Measurements from ENCODE around the gene FRMD4A.

Gene FRMD4A

DNA sequence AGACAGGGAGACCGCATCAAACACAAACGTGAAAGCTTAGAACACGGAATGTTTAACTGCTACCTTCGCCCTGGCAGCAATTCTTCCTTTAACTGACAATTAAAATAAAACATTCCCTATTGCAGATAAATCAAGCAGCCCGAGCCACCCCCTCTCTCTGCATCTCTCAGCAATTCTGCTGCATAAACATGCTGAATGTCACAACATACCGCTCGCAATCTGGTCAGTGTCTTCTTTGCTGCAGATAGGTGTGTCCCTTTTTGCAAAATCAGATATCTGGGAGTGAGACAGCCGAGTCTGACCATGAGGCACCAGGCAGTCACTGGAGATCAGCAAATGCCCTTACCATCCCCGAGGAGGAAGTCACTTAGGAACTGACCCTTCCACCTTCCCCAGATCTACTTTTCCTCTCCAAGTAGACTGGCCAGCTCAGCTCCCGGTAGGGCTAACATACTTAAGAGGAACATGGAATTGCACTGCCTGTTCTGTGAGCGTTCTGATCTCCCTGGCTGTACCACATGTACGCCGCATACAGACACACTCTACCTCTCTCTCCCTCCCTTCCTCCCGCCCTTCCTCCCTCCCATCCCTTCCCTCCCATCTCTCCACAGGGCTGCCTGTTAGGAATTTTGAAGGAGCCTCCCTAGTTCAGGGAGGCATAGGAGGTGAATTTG lies at the start of gene FRMD4A:
Gene FRMD4A (minus strand): TSS at position 537 of the 674 bp plus-strand sequence.
- Histone ChIP-seq H3K4me3 (ENCODE audit: low read length) (no peak within 1 kb of the TSS), H3K27ac (ENCODE audit: low read depth, low read length) (no peak within 1 kb of the TSS), H3K36me3 (ENCODE audit: control insufficient read depth, low read length) (no peaks in the 10 kb centered on the region), H3K4me2 (ENCODE audit: low read length) (no peak within 1 kb of the TSS), H3K4me1 (ENCODE audit: control insufficient read depth, low read length) (no peaks in the 10 kb centered on the region), H3F3A (ENCODE audit: control insufficient read depth, insufficient read depth) (no peaks in the 10 kb centered on the region), H3K9me3 (ENCODE audit: control insufficient read depth, insufficient read depth, low read length) (no peaks in the 10 kb centered on the region), H3K9me2 (replicated peaks; ENCODE audit: control insufficient read depth, low read length) (no peaks in the 10 kb centered on the region), H4K20me1 (ENCODE audit: control insufficient read depth, insufficient read depth, low read depth, low read length) (no peaks in the 10 kb centered on the region), H3K27me3 (ENCODE audit: control insufficient read depth, low read length) (peaks cover 32% of the 10 kb centered on the region), H3K79me2 (ENCODE audit: control insufficient read depth, low read length) (no peaks in the 10 kb centered on the region)
- TF ChIP-seq EZH2phosphoT487 (IDR thresholded peaks at IDR 0.05; ENCODE audit: borderline replicate concordance, low read length), result no peak

DNA sequence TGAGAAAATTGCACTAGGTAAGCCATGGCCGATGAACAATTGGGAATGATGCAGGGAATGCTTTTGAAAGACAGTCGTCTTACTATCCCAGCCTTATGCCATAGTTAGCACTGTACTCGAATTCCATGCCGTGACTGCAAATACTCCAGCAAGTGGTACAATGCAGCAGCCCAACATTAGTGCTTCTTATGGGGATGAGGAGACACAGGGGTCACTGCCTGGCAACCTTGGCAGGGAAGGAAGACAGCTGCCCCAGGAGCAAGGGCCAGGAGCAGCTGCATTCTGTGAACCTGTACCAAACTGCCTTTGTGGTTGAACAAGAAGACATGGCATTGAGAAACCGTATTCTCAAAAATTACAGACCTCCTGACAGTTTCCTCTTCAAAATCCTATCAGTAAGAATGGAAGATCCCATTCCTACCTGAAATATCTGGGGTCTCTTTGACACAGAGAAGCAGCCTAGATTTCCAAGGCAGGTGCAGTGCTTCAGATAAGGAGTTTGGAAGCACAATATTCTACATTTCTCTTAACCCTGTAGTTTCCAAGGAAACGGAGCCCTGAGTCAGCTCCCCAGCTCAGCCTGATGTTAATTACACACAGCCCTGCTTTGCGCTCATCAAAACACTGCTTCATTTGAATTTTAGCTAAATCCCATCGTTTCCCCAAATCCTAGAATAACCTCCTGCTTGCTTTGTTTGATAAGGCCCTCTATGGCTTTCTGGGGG lies 49.0 kb upstream of the FRMD4A start:
- no peaks in the 10 kb centered on the region for H3F3A ChIP-seq (ENCODE audit: control insufficient read depth, insufficient read depth)

DNA sequence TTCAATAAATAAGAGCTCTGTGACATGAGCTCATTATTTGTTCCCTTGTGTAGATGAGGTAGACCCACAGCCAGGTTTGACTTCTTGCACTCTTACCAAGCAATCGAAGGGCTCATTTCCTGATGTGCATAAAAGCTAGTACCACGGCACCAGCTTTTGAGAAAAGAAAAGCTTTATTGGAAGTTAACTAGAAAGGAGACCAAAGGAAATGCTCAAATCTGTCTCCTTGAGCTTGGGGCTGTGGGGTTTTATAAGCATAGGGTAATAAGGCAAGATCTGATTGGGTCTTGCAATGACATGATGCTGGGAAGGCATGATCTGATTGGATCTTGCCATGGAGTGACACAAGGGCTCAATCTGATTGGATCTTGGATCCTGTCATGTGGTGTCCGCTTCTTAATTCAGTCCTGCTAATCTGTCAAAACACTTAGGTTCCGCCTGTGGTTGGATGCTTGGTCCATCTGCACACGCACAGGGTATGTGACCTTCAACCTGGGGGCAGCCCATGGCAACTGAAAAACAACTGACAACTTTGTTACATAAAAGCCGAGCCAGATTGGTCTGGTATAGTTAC lies 47.8 kb upstream of the FRMD4A start:
- H3K27ac ChIP-seq (ENCODE audit: low read depth, low read length), result no peak overlapping the region
- no peaks in the 10 kb centered on the region for H4K20me1 ChIP-seq (ENCODE audit: control insufficient read depth, insufficient read depth, low read depth, low read length)
- H3K27me3 ChIP-seq (ENCODE audit: control insufficient read depth, low read length), result peaks cover 19% of the 10 kb centered on the region
- H3F3A ChIP-seq (ENCODE audit: control insufficient read depth, insufficient read depth), result no peaks in the 10 kb centered on the region
- no peaks in the 10 kb centered on the region for H3K79me2 ChIP-seq (ENCODE audit: control insufficient read depth, low read length)
- H3K36me3 ChIP-seq (ENCODE audit: control insufficient read depth, low read length), result no peaks in the 10 kb centered on the region
- no peaks in the 10 kb centered on the region for H3K4me1 ChIP-seq (ENCODE audit: control insufficient read depth, low read length)
- TF ChIP-seq EZH2phosphoT487 (IDR thresholded peaks at IDR 0.05; ENCODE audit: borderline replicate concordance, low read length), result no peak
- TF ChIP-seq, protein P1, sequence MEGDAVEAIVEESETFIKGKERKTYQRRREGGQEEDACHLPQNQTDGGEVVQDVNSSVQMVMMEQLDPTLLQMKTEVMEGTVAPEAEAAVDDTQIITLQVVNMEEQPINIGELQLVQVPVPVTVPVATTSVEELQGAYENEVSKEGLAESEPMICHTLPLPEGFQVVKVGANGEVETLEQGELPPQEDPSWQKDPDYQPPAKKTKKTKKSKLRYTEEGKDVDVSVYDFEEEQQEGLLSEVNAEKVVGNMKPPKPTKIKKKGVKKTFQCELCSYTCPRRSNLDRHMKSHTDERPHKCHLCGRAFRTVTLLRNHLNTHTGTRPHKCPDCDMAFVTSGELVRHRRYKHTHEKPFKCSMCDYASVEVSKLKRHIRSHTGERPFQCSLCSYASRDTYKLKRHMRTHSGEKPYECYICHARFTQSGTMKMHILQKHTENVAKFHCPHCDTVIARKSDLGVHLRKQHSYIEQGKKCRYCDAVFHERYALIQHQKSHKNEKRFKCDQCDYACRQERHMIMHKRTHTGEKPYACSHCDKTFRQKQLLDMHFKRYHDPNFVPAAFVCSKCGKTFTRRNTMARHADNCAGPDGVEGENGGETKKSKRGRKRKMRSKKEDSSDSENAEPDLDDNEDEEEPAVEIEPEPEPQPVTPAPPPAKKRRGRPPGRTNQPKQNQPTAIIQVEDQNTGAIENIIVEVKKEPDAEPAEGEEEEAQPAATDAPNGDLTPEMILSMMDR (IDR thresholded peaks at IDR 0.05; ENCODE audit: low read depth, low read length, poor library complexity, severe bottlenecking), result no peak
- H3K9me2 ChIP-seq (replicated peaks; ENCODE audit: control insufficient read depth, low read length), result no peaks in the 10 kb centered on the region
- no peak overlapping the region for H3K4me3 ChIP-seq (ENCODE audit: low read length)
- H3K9me3 ChIP-seq (ENCODE audit: control insufficient read depth, insufficient read depth, low read length), result no peaks in the 10 kb centered on the region; the same call in 1 of the 2 replicates
- H3K4me2 ChIP-seq (ENCODE audit: low read length), result no peak overlapping the region

More for the DNA sequence above, 49.0 kb upstream of the FRMD4A start:
- H3K36me3 ChIP-seq (ENCODE audit: control insufficient read depth, low read length), result no peaks in the 10 kb centered on the region
- H3K4me1 ChIP-seq (ENCODE audit: control insufficient read depth, low read length), result peaks cover under 1% of the 10 kb centered on the region; the same call in 1 of the 2 replicates
- TF ChIP-seq, protein P1 (IDR thresholded peaks at IDR 0.05; ENCODE audit: low read depth, low read length, poor library complexity, severe bottlenecking), result no peak
- TF ChIP-seq EZH2phosphoT487 (IDR thresholded peaks at IDR 0.05; ENCODE audit: borderline replicate concordance, low read length), result no peak
- no peak overlapping the region for H3K4me2 ChIP-seq (ENCODE audit: low read length)
- no peak overlapping the region for H3K4me3 ChIP-seq (ENCODE audit: low read length)
- peaks cover 23% of the 10 kb centered on the region for H3K27me3 ChIP-seq (ENCODE audit: control insufficient read depth, low read length)
- H3K27ac ChIP-seq (ENCODE audit: low read depth, low read length), result no peak overlapping the region
- H3K79me2 ChIP-seq (ENCODE audit: control insufficient read depth, low read length), result no peaks in the 10 kb centered on the region
- no peaks in the 10 kb centered on the region for H3K9me2 ChIP-seq (replicated peaks; ENCODE audit: control insufficient read depth, low read length)
- H3K9me3 ChIP-seq (ENCODE audit: control insufficient read depth, insufficient read depth, low read length), result no peaks in the 10 kb centered on the region; the same call in 1 of the 2 replicates
- no peaks in the 10 kb centered on the region for H4K20me1 ChIP-seq (ENCODE audit: control insufficient read depth, insufficient read depth, low read depth, low read length)
